Measurements from ENCODE around the gene DCAF11.
A peak's percentile ranks its signal among the peaks of the same experiment; 100 is the strongest.
"Not testable (repeated sequence)": the region's sequence is repeated elsewhere in the genome, so short reads cannot be mapped to it uniquely, and the experiment has no call there.

DCAF11 gene

GRCh38 chr14:24100197-24100981 is 14.2 kb upstream of the DCAF11 start:
- peak overlapping the region; percentile 62 for H3K27ac ChIP-seq
- no peak overlapping the region for H3K4me2 ChIP-seq (ENCODE audit: low read length)
- H3K79me2 ChIP-seq = peaks cover 18% of the 10 kb centered on the region
- H3K9me3 ChIP-seq (ENCODE audit: control insufficient read depth, low read length) = no peaks in the 10 kb centered on the region
- H2AFZ ChIP-seq = no peak overlapping the region
- H3K4me3 ChIP-seq (ENCODE audit: low read depth, low read length) = no peak overlapping the region
- TF ChIP-seq CTCF (IDR thresholded peaks at IDR 0.05) = no peak
- H3K36me3 ChIP-seq (ENCODE audit: control insufficient read depth, insufficient read depth, low read length) = no peaks in the 10 kb centered on the region
- no peak overlapping the region for H3K9ac ChIP-seq
- H3K4me1 ChIP-seq = peaks cover 13% of the 10 kb centered on the region
- H3K27me3 ChIP-seq (ENCODE audit: control insufficient read depth, insufficient read depth, low read length) = no peaks in the 10 kb centered on the region

- H3K4me3 ChIP-seq (ENCODE audit: low read depth, low read length) = no peak overlapping the region
- no peaks in the 10 kb centered on the region for H3K9me3 ChIP-seq (ENCODE audit: control insufficient read depth, low read length)
- H3K79me2 ChIP-seq = peaks cover 18% of the 10 kb centered on the region
- H3K4me2 ChIP-seq (ENCODE audit: low read length) = no peak overlapping the region
- no peaks in the 10 kb centered on the region for H3K27me3 ChIP-seq (ENCODE audit: control insufficient read depth, insufficient read depth, low read length)
- no peak overlapping the region for H3K27ac ChIP-seq
- H3K36me3 ChIP-seq (ENCODE audit: control insufficient read depth, insufficient read depth, low read length) = no peaks in the 10 kb centered on the region
- no peak for TF ChIP-seq CTCF (IDR thresholded peaks at IDR 0.05)
- peaks cover 12% of the 10 kb centered on the region for H3K4me1 ChIP-seq
- H2AFZ ChIP-seq = no peak overlapping the region
- H3K9ac ChIP-seq = no peak overlapping the region
These were observed 13.5 kb upstream of the DCAF11 start for GRCh38 chr14:24100982-24101494.

- no peak overlapping the region for H3K4me3 ChIP-seq (ENCODE audit: low read depth, low read length)
- no peak overlapping the region for H3K9ac ChIP-seq
- no peaks in the 10 kb centered on the region for H3K36me3 ChIP-seq (ENCODE audit: control insufficient read depth, insufficient read depth, low read length)
- H2AFZ ChIP-seq = no peak overlapping the region
- TF ChIP-seq CTCF (IDR thresholded peaks at IDR 0.05) = no peak
- no peak overlapping the region for H3K4me2 ChIP-seq (ENCODE audit: low read length)
- H3K9me3 ChIP-seq (ENCODE audit: control insufficient read depth, low read length) = no peaks in the 10 kb centered on the region
- H3K4me1 ChIP-seq = peaks cover 12% of the 10 kb centered on the region
- peaks cover 10% of the 10 kb centered on the region for H3K79me2 ChIP-seq
- no peaks in the 10 kb centered on the region for H3K27me3 ChIP-seq (ENCODE audit: control insufficient read depth, insufficient read depth, low read length)
- no peak overlapping the region for H3K27ac ChIP-seq
These were observed 12.1 kb upstream of the DCAF11 start for GRCh38 chr14:24102357-24103048.

- no peak overlapping the region for H2AFZ ChIP-seq
- no peaks in the 10 kb centered on the region for H3K9me3 ChIP-seq (ENCODE audit: control insufficient read depth, low read length)
- H3K4me3 ChIP-seq (ENCODE audit: low read depth, low read length) = no peak overlapping the region
- no peak for TF ChIP-seq CTCF (IDR thresholded peaks at IDR 0.05)
- H3K79me2 ChIP-seq = peaks cover 16% of the 10 kb centered on the region
- H3K4me1 ChIP-seq = peaks cover 10% of the 10 kb centered on the region
- no peaks in the 10 kb centered on the region for H3K27me3 ChIP-seq (ENCODE audit: control insufficient read depth, insufficient read depth, low read length)
- H3K9ac ChIP-seq = no peak overlapping the region
- H3K4me2 ChIP-seq (ENCODE audit: low read length) = no peak overlapping the region
- H3K27ac ChIP-seq = no peak overlapping the region
- no peaks in the 10 kb centered on the region for H3K36me3 ChIP-seq (ENCODE audit: control insufficient read depth, insufficient read depth, low read length)
These were observed 11.1 kb upstream of the DCAF11 start for GRCh38 chr14:24103451-24103850.

GRCh38 chr14:24105609-24106239 is 8.9 kb upstream of the DCAF11 start:
- not testable (repeated sequence) for H3K9me3 ChIP-seq (ENCODE audit: control insufficient read depth, low read length); H3K4me3 ChIP-seq (ENCODE audit: low read depth, low read length); H2AFZ ChIP-seq; H3K27me3 ChIP-seq (ENCODE audit: control insufficient read depth, insufficient read depth, low read length); H3K36me3 ChIP-seq (ENCODE audit: control insufficient read depth, insufficient read depth, low read length); H3K4me2 ChIP-seq (ENCODE audit: low read length); H3K27ac ChIP-seq; H3K9ac ChIP-seq; H3K4me1 ChIP-seq
- H3K79me2 ChIP-seq = peaks cover 22% of the 10 kb centered on the region
